ENCODE results near the gene C1RL. TPM values are rescaled to one million over a fixed set of nuclear protein-coding genes. Genes with fewer than 3 reads are reported as not detected.

The C1RL gene
- total and polyA plus RNA-seq, 2 experiments from 2014 or later: 26.4 to 64.5 TPM

DNA sequence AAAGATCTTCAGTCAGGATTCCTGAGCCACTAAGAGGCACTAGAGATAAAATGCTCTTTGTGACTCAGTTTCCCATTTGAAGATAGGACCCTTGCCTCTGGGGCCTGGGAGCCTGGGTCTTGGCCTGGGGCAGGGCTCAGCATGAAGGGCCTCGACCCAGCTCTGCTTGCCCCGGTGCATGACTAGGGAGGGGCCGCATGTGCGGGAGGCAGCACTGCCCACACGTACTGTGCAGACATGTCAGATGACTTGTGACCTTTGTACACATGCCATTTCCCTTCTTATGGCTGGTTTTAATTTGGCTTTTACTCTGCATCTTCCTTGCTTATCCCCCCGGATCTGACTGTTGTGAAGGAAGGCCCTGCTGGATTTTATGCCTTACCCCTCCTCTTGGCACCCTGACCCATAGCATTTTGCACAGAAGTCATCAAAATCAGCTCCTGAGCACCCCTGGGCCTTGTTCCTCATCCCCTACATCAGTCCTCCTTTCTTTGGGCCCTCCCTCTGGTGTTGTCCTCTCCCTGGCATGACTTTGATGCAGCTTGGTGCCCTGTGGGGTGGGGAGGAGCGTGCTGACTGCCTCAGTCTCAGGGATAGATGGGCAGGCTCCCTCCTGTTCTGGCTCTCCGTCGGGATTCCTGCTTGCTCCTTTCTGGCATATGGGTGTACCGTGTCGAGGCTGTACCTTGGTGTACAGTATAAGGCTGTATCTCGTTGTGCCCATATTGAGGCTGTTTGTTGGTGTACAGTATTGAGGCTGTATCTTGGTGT is 25.6 kb upstream of the C1RL start:
- H3K4me2 ChIP-seq: no peak overlapping the region
- no peak overlapping the region for H2AFZ ChIP-seq
- no peaks in the 10 kb centered on the region for H3K36me3 ChIP-seq (replicated peaks; ENCODE audit: insufficient read depth, low read depth)
- H4K20me1 ChIP-seq (ENCODE audit: insufficient read depth, poor library complexity, severe bottlenecking): no peaks in the 10 kb centered on the region
- no peak overlapping the region for H3K4me3 ChIP-seq
- H3K27ac ChIP-seq: no peak overlapping the region
- H3K9me2 ChIP-seq (replicated peaks; ENCODE audit: insufficient read depth): no peaks in the 10 kb centered on the region
- WGBS (ENCODE audit: low lambda C conversion rate, missing lambda C conversion rate): 90% methylated on average over 12 of the region's 12 CpGs
- no peak for DNase-seq (ENCODE audit: low spot score)
- peaks cover under 1% of the 10 kb centered on the region for H3K4me1 ChIP-seq (ENCODE audit: insufficient read depth)
- no peaks in the 10 kb centered on the region for H3K27me3 ChIP-seq
- TF ChIP-seq EZH2phosphoT487 (IDR thresholded peaks at IDR 0.05; ENCODE audit: low read depth, severe bottlenecking, unreplicated experiment): no peak
- TF ChIP-seq EZH2 (IDR thresholded peaks at IDR 0.05; ENCODE audit: borderline replicate concordance): no peak
- TF ChIP-seq, protein P1, sequence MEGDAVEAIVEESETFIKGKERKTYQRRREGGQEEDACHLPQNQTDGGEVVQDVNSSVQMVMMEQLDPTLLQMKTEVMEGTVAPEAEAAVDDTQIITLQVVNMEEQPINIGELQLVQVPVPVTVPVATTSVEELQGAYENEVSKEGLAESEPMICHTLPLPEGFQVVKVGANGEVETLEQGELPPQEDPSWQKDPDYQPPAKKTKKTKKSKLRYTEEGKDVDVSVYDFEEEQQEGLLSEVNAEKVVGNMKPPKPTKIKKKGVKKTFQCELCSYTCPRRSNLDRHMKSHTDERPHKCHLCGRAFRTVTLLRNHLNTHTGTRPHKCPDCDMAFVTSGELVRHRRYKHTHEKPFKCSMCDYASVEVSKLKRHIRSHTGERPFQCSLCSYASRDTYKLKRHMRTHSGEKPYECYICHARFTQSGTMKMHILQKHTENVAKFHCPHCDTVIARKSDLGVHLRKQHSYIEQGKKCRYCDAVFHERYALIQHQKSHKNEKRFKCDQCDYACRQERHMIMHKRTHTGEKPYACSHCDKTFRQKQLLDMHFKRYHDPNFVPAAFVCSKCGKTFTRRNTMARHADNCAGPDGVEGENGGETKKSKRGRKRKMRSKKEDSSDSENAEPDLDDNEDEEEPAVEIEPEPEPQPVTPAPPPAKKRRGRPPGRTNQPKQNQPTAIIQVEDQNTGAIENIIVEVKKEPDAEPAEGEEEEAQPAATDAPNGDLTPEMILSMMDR (IDR thresholded peaks at IDR 0.05; ENCODE audit: poor library complexity): no peak
- no peaks in the 10 kb centered on the region for H3K9me3 ChIP-seq (ENCODE audit: low read depth)
- peaks cover 7% of the 10 kb centered on the region for H3K79me2 ChIP-seq

- no peaks in the 10 kb centered on the region for H3K9me3 ChIP-seq (ENCODE audit: low read depth)
- H3K9me2 ChIP-seq (replicated peaks; ENCODE audit: insufficient read depth): no peaks in the 10 kb centered on the region
- H2AFZ ChIP-seq: no peak overlapping the region
- TF ChIP-seq EZH2 (IDR thresholded peaks at IDR 0.05; ENCODE audit: borderline replicate concordance) (no peak), EZH2phosphoT487 (IDR thresholded peaks at IDR 0.05; ENCODE audit: low read depth, severe bottlenecking, unreplicated experiment) (no peak)
- TF ChIP-seq, protein P1 (IDR thresholded peaks at IDR 0.05; ENCODE audit: poor library complexity): no peak
- no peaks in the 10 kb centered on the region for H3K36me3 ChIP-seq (replicated peaks; ENCODE audit: insufficient read depth, low read depth)
- no peak overlapping the region for H3K27ac ChIP-seq
- 37% methylated on average over 3 of the region's 7 CpGs for WGBS (ENCODE audit: low lambda C conversion rate, missing lambda C conversion rate)
- no peak for DNase-seq (ENCODE audit: low spot score)
- H3K4me2 ChIP-seq: peak overlapping the region; percentile 100
- peak overlapping the region; percentile 50 for H3K4me3 ChIP-seq
- peaks cover 6% of the 10 kb centered on the region for H3K4me1 ChIP-seq (ENCODE audit: insufficient read depth)
- H4K20me1 ChIP-seq (ENCODE audit: insufficient read depth, poor library complexity, severe bottlenecking): no peaks in the 10 kb centered on the region
- H3K27me3 ChIP-seq: no peaks in the 10 kb centered on the region
- peaks cover 7% of the 10 kb centered on the region for H3K79me2 ChIP-seq
Measured at GRCh38 chr12:7131502-7131866, 22.5 kb upstream of the C1RL start.

GRCh38 chr12:7130701-7131501 is 21.9 kb upstream of the C1RL start:
- WGBS (ENCODE audit: low lambda C conversion rate, missing lambda C conversion rate): 2% methylated on average over 24 of the region's 32 CpGs
- TF ChIP-seq EZH2phosphoT487 (IDR thresholded peaks at IDR 0.05; ENCODE audit: low read depth, severe bottlenecking, unreplicated experiment): no peak

More at GRCh38 chr12:7130701-7131501, 21.9 kb upstream of the C1RL start:
- Histone ChIP-seq H3K9me3 (ENCODE audit: low read depth) (no peaks in the 10 kb centered on the region), H3K4me1 (ENCODE audit: insufficient read depth) (peaks cover 6% of the 10 kb centered on the region), H3K9me2 (replicated peaks; ENCODE audit: insufficient read depth) (no peaks in the 10 kb centered on the region), H3K4me2 (peak overlapping the region; percentile 100), H3K4me3 (peak overlapping the region; percentile 50), H3K36me3 (replicated peaks; ENCODE audit: insufficient read depth, low read depth) (no peaks in the 10 kb centered on the region), H3K79me2 (peaks cover 7% of the 10 kb centered on the region), H4K20me1 (ENCODE audit: insufficient read depth, poor library complexity, severe bottlenecking) (no peaks in the 10 kb centered on the region), H2AFZ (peak overlapping the region; percentile 27), H3K27ac (peak overlapping the region; percentile 89), H3K27me3 (no peaks in the 10 kb centered on the region)
- peak; percentile 81 for DNase-seq (ENCODE audit: low spot score)

Data from hepatocyte (in vitro differentiated cells).